Measurements from ENCODE around the gene ENPP6. TPM values are rescaled to one million over a fixed set of nuclear protein-coding genes. Genes with fewer than 3 reads are reported as not detected.

The ENPP6 gene
- total and polyA plus RNA-seq, 8 donors = 0.05 to 1.5 (median 0.24) TPM; not detected in 3

DNA sequence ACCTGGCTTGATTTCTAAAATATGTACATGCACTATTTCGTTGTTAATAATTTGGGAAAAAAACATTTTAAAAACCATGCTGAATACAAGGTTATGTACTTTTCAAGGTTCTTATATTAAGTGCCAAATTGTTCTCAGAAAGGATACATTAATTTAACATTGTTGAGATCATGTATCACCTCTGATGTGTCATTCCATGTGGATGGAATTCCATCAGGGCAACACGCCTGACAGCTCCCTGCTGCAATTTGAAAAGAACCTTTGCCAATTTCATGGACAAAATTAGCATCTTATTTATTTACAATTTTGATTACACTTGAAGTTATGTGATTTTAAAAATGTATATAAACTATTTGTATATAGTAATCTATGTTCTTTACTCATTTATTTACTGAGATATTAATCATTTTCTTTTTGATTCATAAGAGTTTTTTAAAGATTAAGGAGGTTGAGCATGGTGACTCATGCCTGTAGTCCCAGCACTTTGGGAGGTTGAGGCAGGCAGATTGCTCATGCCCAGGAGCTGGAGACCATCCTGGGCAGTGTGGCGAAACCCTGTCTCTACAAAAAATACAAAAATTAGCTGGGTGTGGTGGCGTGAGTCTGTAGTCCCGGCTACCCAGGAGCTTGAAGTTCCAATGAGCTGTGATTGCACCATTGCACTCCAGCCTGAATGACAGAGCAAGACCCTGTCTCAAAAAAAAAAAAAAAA lies 142.8 kb downstream of the ENPP6 start:
- Histone ChIP-seq H3K9me3 (no peaks in the 10 kb centered on the region), H3K27ac (no peak overlapping the region), H3K27me3 (no peaks in the 10 kb centered on the region), H3K4me3 (no peak overlapping the region), H3K4me1 (no peaks in the 10 kb centered on the region), H3K36me3 (no peaks in the 10 kb centered on the region)
- 88 to 89% methylated on average over 5 of the region's 5 CpGs for WGBS, 2 donors
- TF ChIP-seq, protein P1, sequence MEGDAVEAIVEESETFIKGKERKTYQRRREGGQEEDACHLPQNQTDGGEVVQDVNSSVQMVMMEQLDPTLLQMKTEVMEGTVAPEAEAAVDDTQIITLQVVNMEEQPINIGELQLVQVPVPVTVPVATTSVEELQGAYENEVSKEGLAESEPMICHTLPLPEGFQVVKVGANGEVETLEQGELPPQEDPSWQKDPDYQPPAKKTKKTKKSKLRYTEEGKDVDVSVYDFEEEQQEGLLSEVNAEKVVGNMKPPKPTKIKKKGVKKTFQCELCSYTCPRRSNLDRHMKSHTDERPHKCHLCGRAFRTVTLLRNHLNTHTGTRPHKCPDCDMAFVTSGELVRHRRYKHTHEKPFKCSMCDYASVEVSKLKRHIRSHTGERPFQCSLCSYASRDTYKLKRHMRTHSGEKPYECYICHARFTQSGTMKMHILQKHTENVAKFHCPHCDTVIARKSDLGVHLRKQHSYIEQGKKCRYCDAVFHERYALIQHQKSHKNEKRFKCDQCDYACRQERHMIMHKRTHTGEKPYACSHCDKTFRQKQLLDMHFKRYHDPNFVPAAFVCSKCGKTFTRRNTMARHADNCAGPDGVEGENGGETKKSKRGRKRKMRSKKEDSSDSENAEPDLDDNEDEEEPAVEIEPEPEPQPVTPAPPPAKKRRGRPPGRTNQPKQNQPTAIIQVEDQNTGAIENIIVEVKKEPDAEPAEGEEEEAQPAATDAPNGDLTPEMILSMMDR (IDR thresholded peaks at IDR 0.05) = no peak
- intact Hi-C loops (cut with DNase I) = no loop called here
- FAIRE-seq = no peak
- no peak for DNase-seq
- ATAC-seq = no peak

DNA sequence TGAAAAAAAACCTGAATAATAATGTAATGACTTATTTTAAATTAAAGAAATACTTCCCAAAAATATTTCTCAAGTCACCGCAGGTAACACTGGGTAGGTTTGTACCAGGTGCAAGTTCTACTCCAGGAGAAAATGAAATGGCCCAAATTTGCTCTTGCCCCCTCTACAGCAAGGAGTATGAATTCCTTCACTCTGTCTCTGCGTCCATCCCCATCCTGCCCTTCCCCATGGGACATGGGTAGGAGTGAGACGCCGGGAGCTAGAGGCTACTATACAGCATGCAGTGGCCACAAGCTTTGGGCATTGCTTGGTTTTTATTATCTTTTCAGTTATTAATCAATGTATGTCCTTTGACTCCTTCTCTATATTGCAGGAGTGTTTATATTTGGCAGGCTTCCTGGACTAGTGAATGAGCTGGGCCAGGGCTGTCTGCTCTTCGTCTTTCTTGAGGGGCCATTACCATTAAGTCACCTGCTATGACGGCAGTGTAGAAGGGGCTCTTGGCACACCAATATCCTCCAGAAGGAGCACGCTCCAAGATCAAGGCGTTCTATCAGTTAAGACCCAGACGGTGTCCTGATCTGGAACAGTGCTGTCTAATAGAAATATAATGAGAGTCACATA lies 149.6 kb downstream of the ENPP6 start:
- FAIRE-seq (no peak), ATAC-seq (no peak), DNase-seq (no peak)
- 82 to 84% methylated on average over 9 of the region's 9 CpGs for WGBS, 2 donors
- Histone ChIP-seq H3K27ac (no peak overlapping the region), H3K4me1 (peaks cover 0 to 28% (median 16%) of the 10 kb centered on the region in 3 donors), H3K9me3 (no peaks in the 10 kb centered on the region), H3K4me3 (no peak overlapping the region), H3K36me3 (no peaks in the 10 kb centered on the region), H3K27me3 (no peaks in the 10 kb centered on the region)
- intact Hi-C loops (cut with DNase I) = no loop called here
- TF ChIP-seq, protein P1 (IDR thresholded peaks at IDR 0.05) = no peak

DNA sequence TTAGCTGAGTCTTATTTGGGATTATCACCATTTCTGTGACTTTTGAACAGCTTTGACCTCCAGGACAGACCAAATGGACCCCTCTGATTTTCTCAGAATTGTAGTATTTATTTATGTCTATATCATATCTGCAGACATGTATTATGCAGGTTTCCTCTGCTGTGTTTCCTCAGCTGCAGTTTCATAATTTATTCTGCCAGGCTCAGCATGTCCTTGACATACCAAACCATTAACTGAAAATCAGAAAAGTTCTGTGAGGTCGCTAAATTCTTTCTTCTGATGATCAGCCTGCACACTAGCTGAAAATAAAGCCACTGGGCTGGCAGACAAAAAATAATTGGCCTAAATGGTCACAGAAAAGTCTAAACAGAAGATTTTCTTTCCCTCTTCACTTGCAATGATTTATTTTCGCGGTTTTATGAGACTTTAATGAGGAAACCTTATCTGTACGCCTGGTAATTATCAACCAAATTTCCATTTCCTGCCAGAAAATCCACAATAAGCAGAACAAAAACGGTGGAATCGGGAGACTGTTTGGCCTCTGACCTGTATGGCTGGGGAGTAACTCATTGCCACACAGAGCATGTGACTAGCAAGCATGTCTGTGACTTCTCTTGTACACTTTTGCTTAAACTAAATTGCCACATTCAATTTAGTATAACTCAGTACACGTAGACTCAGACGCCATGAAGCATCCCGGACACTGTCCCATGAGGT lies 150.9 kb downstream of the ENPP6 start:
- no peak overlapping the region for H3K4me3 ChIP-seq
- intact Hi-C loops (cut with DNase I) = no loop called here
- H3K27me3 ChIP-seq = no peaks in the 10 kb centered on the region
- 22 to 31% methylated on average over 9 of the region's 9 CpGs for WGBS, 2 donors
- FAIRE-seq (no peak), ATAC-seq (peak; percentile 62 to 81 (median 70)), DNase-seq (no peak)
- peak overlapping the region in 2 of 4 donors; percentile 2 to 33 for H3K27ac ChIP-seq
- H3K9me3 ChIP-seq = no peaks in the 10 kb centered on the region
- H3K36me3 ChIP-seq = no peaks in the 10 kb centered on the region
- peaks cover 0 to 28% (median 16%) of the 10 kb centered on the region in 3 donors for H3K4me1 ChIP-seq
- TF ChIP-seq, protein P1 (IDR thresholded peaks at IDR 0.05) = no peak

DNA sequence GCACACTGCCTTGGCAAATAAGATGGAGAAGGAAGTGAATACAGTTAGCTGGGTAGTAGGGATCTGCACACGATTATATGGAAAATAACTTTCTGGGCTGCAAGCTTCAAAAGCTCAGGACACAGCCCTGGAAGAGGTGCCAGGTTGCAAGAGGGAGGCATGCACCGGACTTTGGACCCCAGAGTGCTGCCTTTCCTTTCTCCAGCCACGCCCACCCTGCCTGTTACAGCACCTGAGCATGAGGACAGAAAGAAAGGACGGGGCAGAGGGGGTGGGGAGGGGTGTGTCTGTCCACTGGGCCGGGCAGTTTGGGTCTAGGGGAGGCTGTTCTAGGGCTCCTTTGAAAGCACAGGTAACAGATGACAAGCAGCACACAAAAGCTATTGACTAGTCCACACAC lies 152.8 kb downstream of the ENPP6 start:
- DNase-seq = peak in 5 of 6 donors; percentile 14 to 67 (median 56)
- 20 to 41% methylated on average over 5 of the region's 5 CpGs for WGBS, 2 donors
- Histone ChIP-seq H3K9me3 (no peaks in the 10 kb centered on the region), H3K4me1 (peaks cover 0 to 28% (median 16%) of the 10 kb centered on the region in 3 donors), H3K4me3 (no peak overlapping the region), H3K36me3 (no peaks in the 10 kb centered on the region), H3K27me3 (no peaks in the 10 kb centered on the region), H3K27ac (no peak overlapping the region)
- ATAC-seq = peak; percentile 77 to 89 (median 82)
- TF ChIP-seq, protein P1 (IDR thresholded peaks at IDR 0.05) = no peak
- FAIRE-seq = no peak
- intact Hi-C loops (cut with DNase I) = no loop called here
